Astrocyte of the spinal cord (primary cell): ENCODE data around the gene ZC3H14.

Experiments used
- DNase-seq: peaks from one replicate; pipeline ENCODE4 v3.0.0; 2011; ENCODE audit warnings: low read depth, low spot score
- H3K4me3 ChIP-seq: 2 replicates; pipeline ENCODE4 v1.5.1; 2011; ENCODE audit warnings: low read depth, mild to moderate bottlenecking, low read length, moderate library complexity
- CTCF ChIP-seq: IDR thresholded peaks from 2 replicates; pipeline ENCODE4 v1.5.1; 2012; ENCODE audit warnings: low read depth, mild to moderate bottlenecking, low read length, inconsistent platforms
- in situ Hi-C: cut with HindIII; loops from 2 replicates; pipeline ENCODE4 v1.10.0; 2017; ENCODE audit warnings: low sequenced_read_pairs

The ZC3H14 gene

DNA sequence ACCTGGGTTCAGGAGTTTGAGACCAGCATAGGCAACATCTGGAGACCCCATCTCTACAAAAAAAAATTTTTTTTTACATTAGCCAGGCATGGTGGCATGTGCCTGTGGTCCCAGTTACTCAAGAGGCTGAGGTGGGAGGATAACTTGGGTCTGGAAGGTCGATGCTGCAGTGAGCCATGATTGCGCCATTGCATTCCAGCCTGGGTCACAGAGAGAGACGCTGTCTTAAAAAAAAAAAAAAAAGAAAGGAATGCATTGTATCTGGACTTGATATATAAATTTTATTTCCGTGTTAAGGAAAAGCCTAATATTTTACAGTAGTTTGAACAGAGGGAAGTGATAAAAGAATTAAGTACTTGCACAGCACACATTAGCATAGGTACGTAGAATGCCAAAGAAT is 97.2 kb downstream of the ZC3H14 start:
- no peak for DNase-seq
- H3K4me3 ChIP-seq: no peak overlapping the region
- in situ Hi-C loops: no loop called here
- TF ChIP-seq CTCF: no peak

GRCh38 chr14:88667555-88668273 is 104.9 kb downstream of the ZC3H14 start:
- H3K4me3 ChIP-seq: no peak overlapping the region
- peak; percentile 70 for DNase-seq
- TF ChIP-seq CTCF: peak; percentile 94
- in situ Hi-C loops: no loop called here

GRCh38 chr14:88668448-88669116 is 105.7 kb downstream of the ZC3H14 start:
- in situ Hi-C loops: no loop called here
- DNase-seq: no peak
- H3K4me3 ChIP-seq: no peak overlapping the region
- no peak for TF ChIP-seq CTCF

DNA sequence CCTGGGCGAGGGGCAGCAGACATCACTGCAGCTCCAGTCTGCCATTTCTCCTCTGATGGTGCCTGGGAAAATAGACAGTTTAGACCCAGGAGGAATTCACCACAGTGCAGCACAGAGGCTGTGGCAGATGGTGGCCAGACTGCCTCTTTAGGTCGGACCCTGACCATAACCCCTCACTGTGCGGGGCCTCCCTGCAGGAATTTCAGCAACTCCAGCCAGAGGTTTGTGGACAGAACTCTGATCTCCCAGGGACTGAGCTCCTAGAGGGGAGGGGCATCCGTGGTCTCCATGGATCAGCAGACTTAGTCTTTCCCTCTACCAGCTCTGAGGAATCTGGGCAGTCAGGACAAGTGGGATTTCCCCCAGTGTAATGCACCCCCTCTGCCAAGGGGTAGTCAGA is 106.5 kb downstream of the ZC3H14 start:
- H3K4me3 ChIP-seq: no peak overlapping the region
- TF ChIP-seq CTCF: no peak
- no peak for DNase-seq
- in situ Hi-C loops: no loop called here
